Posterior cingulate gyrus (tissue), 11 donors: Measurements from ENCODE around the gene IL18RAP.
A peak's percentile ranks its signal among the peaks of the same experiment; 100 is the strongest.

Source experiments
- DNase-seq, 10 donors: peaks; one replicate each; pipeline versions ENCODE4 v3.0.0 to v3.0.0-alpha.2; 2020 to 2021; ENCODE audit warnings: mixed read lengths in 3 of 10
- intact Hi-C: fragments of 100-400 bp; cut with DNase I; formaldehyde crosslinking; loops from one replicate; pipeline ENCODE4 v1.15.1; 2023

IL18RAP gene

GRCh38 chr2:102451968-102452367 is 29.0 kb downstream of the IL18RAP start:
- DNase-seq, result no peak
- intact Hi-C loops, result no loop called here

GRCh38 chr2:102453501-102453900 is 30.5 kb downstream of the IL18RAP start:
- DNase-seq, result no peak
- intact Hi-C loops, result no loop called here

- DNase-seq, result no peak
- intact Hi-C loops, result no loop called here
Observed at GRCh38 chr2:102455061-102455670, 32.2 kb downstream of the IL18RAP start.

- no peak for DNase-seq
- intact Hi-C loops, result no loop called here
Observed at GRCh38 chr2:102460467-102460866, 37.5 kb downstream of the IL18RAP start.

GRCh38 chr2:102461188-102461587 is 38.2 kb downstream of the IL18RAP start:
- intact Hi-C loops, result no loop called here

GRCh38 chr2:102463160-102463559 is 40.2 kb downstream of the IL18RAP start:
- DNase-seq, result no peak
- intact Hi-C loops, result no loop called here

More at GRCh38 chr2:102461188-102461587, 38.2 kb downstream of the IL18RAP start:
- no peak for DNase-seq

- DNase-seq, result no peak
- intact Hi-C loops, result loop anchor here (5.0 kb wide), 2 partner anchors 147 to 232 kb away; partner anchors contain the start of gene SLC9A2
Observed at GRCh38 chr2:102470168-102470567, 47.2 kb downstream of the IL18RAP start.

GRCh38 chr2:102473020-102473419 is 50.1 kb downstream of the IL18RAP start, which contains the start of gene SLC9A4:
SLC9A4 (plus strand) TSS chr2:102473226; CDS start chr2:102473760, 534 bp downstream.
- DNase-seq, result peak in 3 of 10 donors; percentile 14 to 62 (median 29)
- intact Hi-C loops, result loop anchor here (5.0 kb wide), 2 partner anchors 144 to 229 kb away; partner anchors contain the start of gene SLC9A2

- intact Hi-C loops, result loop anchor here (5.0 kb wide), 2 partner anchors 144 to 229 kb away; partner anchors contain the start of gene SLC9A2
- DNase-seq, result no peak
Observed at GRCh38 chr2:102473631-102474030, 50.7 kb downstream of the IL18RAP start.

GRCh38 chr2:102474785-102475184 is 51.8 kb downstream of the IL18RAP start:
- intact Hi-C loops, result loop anchor here (5.0 kb wide), 2 partner anchors 143 to 228 kb away; partner anchors contain the start of gene SLC9A2

GRCh38 chr2:102478686-102479470 is 55.9 kb downstream of the IL18RAP start:
- intact Hi-C loops, result no loop called here
- peak in 2 of 10 donors; percentile 76 to 77 for DNase-seq

More at GRCh38 chr2:102474785-102475184, 51.8 kb downstream of the IL18RAP start:
- no peak for DNase-seq

GRCh38 chr2:102480285-102481195 is 57.6 kb downstream of the IL18RAP start:
- no peak for DNase-seq
- intact Hi-C loops, result no loop called here

- no peak for DNase-seq
- intact Hi-C loops, result no loop called here
Observed at GRCh38 chr2:102481931-102482330, 59.0 kb downstream of the IL18RAP start.

- intact Hi-C loops, result no loop called here
- no peak for DNase-seq
Observed at GRCh38 chr2:102483086-102483485, 60.1 kb downstream of the IL18RAP start.

- intact Hi-C loops, result no loop called here
- DNase-seq, result no peak
Observed at GRCh38 chr2:102484310-102485061, 61.5 kb downstream of the IL18RAP start.

- intact Hi-C loops, result no loop called here
- no peak for DNase-seq
Observed at GRCh38 chr2:102485147-102485785, 62.3 kb downstream of the IL18RAP start.

GRCh38 chr2:102486941-102487702 is 64.2 kb downstream of the IL18RAP start:
- intact Hi-C loops, result no loop called here
- no peak for DNase-seq

- DNase-seq, result no peak
- intact Hi-C loops, result no loop called here
Observed at GRCh38 chr2:102487761-102488462, 65.0 kb downstream of the IL18RAP start.
